Activated CD8-positive, alpha-beta memory T cell treated with anti-CD3 and anti-CD28 coated beads, Interleukin-2, amount 50 U/mL, for 24 hours (primary cell): ENCODE results near the gene PTPRE.

Source experiments
- DNase-seq: peaks from one replicate; pipeline ENCODE4 v3.0.0-alpha.2; 2020; ENCODE audit errors: extremely low read depth

The PTPRE gene

GRCh38 chr10:127999297-128000129 lies 92.6 kb downstream of the PTPRE start:
- DNase-seq, result no peak

- no peak for DNase-seq
These were observed 93.8 kb downstream of the PTPRE start for GRCh38 chr10:128000471-128001362.

- no peak for DNase-seq
These were observed 94.5 kb downstream of the PTPRE start for GRCh38 chr10:128001363-128001745.

- no peak for DNase-seq
These were observed 94.9 kb downstream of the PTPRE start for GRCh38 chr10:128001849-128002248.

GRCh38 chr10:128003521-128003920 lies 96.6 kb downstream of the PTPRE start:
- no peak for DNase-seq

- DNase-seq, result no peak
These were observed 99.0 kb downstream of the PTPRE start for GRCh38 chr10:128005858-128006257.

GRCh38 chr10:128007056-128007455 lies 100.2 kb downstream of the PTPRE start:
- no peak for DNase-seq

GRCh38 chr10:128007971-128008370 lies 101.1 kb downstream of the PTPRE start:
- DNase-seq, result no peak

- no peak for DNase-seq
These were observed 101.8 kb downstream of the PTPRE start for GRCh38 chr10:128008521-128009250.

- DNase-seq, result no peak
These were observed 102.6 kb downstream of the PTPRE start for GRCh38 chr10:128009372-128010126.

GRCh38 chr10:128011059-128011979 lies 104.4 kb downstream of the PTPRE start:
- DNase-seq, result peak; percentile 72

GRCh38 chr10:128013626-128014025 lies 106.7 kb downstream of the PTPRE start:
- no peak for DNase-seq

- DNase-seq, result no peak
These were observed 107.3 kb downstream of the PTPRE start for GRCh38 chr10:128014236-128014635.

- DNase-seq, result no peak
These were observed 109.6 kb downstream of the PTPRE start for GRCh38 chr10:128016423-128017060.

GRCh38 chr10:128017822-128018221 lies 110.9 kb downstream of the PTPRE start:
- DNase-seq, result no peak

GRCh38 chr10:128018236-128018635 lies 111.3 kb downstream of the PTPRE start:
- no peak for DNase-seq

- DNase-seq, result no peak
These were observed 111.8 kb downstream of the PTPRE start for GRCh38 chr10:128018691-128019090.

GRCh38 chr10:128022261-128023196 lies 115.6 kb downstream of the PTPRE start:
- no peak for DNase-seq

GRCh38 chr10:128024426-128024825 lies 117.5 kb downstream of the PTPRE start:
- no peak for DNase-seq
